Epithelial cell of esophagus (primary cell): Measurements from ENCODE around the gene OR56A1.

ENCODE experiments used
- DNase-seq: peaks from one replicate; pipeline ENCODE4 v3.0.0; 2010; ENCODE audit warnings: low read depth
- H3K4me3 ChIP-seq: 2 replicates; pipeline ENCODE4 v1.5.1; 2011; ENCODE audit warnings: mild to moderate bottlenecking, low read length, control low read depth
- TF ChIP-seq, protein P1 (sequence below): IDR thresholded peaks from 2 replicates; pipeline ENCODE4 v1.5.1; 2011; ENCODE audit warnings: low read depth, mild to moderate bottlenecking, low read length, control low read depth, inconsistent platforms; ENCODE audit not compliant: insufficient read depth; ENCODE audit errors: missing control alignments

OR56A1 gene

DNA sequence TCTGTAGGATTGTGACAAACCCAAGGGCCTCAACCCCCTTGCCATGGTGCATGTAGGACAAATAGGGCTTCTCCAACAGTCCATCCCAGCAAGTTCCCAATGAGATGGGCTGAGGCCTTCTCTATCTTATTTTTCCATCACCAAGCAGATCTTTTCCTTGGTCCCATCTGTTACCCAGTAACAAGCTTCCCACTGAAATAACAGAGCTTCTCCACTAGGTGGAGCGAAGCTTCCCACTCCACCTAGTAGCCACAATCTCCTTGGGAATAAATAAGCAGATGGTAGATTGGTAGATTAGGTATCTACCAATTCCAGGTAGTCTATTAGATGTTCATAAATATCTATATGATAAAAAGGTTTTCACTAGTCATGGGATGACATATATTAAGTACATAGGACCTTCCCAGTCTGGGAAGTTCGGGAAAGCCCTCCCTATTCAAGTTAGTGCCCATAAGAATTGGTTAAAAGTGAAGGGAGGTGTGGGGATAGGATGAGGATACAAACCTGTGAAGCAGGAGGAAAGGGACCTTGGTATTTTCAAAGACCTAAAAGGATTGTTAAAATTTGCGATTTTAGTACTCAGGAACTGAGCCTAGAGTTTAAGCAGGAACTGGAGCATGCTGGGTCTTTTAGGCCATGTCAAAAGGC is 37.8 kb downstream of the OR56A1 start:
- peak; percentile 45 for DNase-seq
- H3K4me3 ChIP-seq, result no peak overlapping the region
- TF ChIP-seq, protein P1, sequence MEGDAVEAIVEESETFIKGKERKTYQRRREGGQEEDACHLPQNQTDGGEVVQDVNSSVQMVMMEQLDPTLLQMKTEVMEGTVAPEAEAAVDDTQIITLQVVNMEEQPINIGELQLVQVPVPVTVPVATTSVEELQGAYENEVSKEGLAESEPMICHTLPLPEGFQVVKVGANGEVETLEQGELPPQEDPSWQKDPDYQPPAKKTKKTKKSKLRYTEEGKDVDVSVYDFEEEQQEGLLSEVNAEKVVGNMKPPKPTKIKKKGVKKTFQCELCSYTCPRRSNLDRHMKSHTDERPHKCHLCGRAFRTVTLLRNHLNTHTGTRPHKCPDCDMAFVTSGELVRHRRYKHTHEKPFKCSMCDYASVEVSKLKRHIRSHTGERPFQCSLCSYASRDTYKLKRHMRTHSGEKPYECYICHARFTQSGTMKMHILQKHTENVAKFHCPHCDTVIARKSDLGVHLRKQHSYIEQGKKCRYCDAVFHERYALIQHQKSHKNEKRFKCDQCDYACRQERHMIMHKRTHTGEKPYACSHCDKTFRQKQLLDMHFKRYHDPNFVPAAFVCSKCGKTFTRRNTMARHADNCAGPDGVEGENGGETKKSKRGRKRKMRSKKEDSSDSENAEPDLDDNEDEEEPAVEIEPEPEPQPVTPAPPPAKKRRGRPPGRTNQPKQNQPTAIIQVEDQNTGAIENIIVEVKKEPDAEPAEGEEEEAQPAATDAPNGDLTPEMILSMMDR, result peak; percentile 67

GRCh38 chr11:5992150-5992549 is 38.4 kb downstream of the OR56A1 start:
- TF ChIP-seq, protein P1, result no peak
- peak; percentile 2 for DNase-seq
- H3K4me3 ChIP-seq, result no peak overlapping the region

DNA sequence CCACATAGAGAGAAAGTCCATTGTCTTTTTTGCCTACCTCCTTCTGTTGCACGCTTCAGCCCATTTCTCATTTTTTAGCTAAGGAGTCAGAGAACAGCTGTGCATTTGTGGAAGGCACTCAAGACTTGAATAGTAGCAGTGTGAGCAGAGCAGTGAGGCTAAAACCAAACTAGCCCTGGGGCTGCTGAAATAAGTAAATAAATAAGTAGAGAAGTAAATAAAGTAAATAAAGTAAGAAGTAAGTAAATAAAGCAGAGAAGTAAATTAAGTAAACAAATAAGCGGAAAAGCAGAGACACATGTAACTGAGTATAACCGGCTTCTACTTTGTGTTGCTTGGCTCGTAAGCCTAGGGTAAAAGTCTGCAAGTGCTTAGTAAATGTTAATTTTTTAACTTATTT is 41.4 kb downstream of the OR56A1 start:
- TF ChIP-seq, protein P1, result no peak
- no peak overlapping the region for H3K4me3 ChIP-seq

GRCh38 chr11:5986885-5987284 is 43.7 kb downstream of the OR56A1 start, which contains the start of gene OR52L1:
OR52L1 (minus strand) TSS chr11:5986985; CDS start chr11:5986930, 55 bp downstream.
- no peak for DNase-seq
- TF ChIP-seq, protein P1, result no peak
- H3K4me3 ChIP-seq, result no peak within 1 kb of the TSS

More for the DNA sequence above, 41.4 kb downstream of the OR56A1 start:
- no peak for DNase-seq

- TF ChIP-seq, protein P1, result no peak
- H3K4me3 ChIP-seq, result no peak overlapping the region
- DNase-seq, result no peak
These were observed 47.1 kb downstream of the OR56A1 start for GRCh38 chr11:5983443-5983842.

GRCh38 chr11:5973530-5973929 is 57.0 kb downstream of the OR56A1 start:
- DNase-seq, result no peak
- TF ChIP-seq, protein P1, result no peak
- no peak overlapping the region for H3K4me3 ChIP-seq
